Smooth muscle cell (in vitro differentiated cells): ENCODE data around the gene CHST1. TPM values are rescaled to one million over a fixed set of nuclear protein-coding genes. Genes with fewer than 3 reads are reported as not detected.

Experiments
- DNase-seq: peaks from one replicate; lab custom pipeline; 2025; ENCODE audit not compliant: unreplicated experiment; lab: John Stamatoyannopoulos, UW
- H2AFZ ChIP-seq: fragments of 200-600 bp; sonication (generic); 2 replicates; pipeline ENCODE4 v1.6.0; 2016; ENCODE audit warnings: antibody characterized with exemption, low read depth, mild to moderate bottlenecking
- H3F3A ChIP-seq: fragments of 200-600 bp; sonication (generic); 2 replicates; pipeline ENCODE4 v1.6.0; 2017; ENCODE audit warnings: antibody characterized with exemption, low read depth
- H3K27ac ChIP-seq: fragments of 200-600 bp; sonication (generic); 2 replicates; pipeline ENCODE4 v1.5.1; 2016; ENCODE audit warnings: low read depth, mild to moderate bottlenecking
- H3K27me3 ChIP-seq: fragments of 200-600 bp; sonication (generic); 2 replicates; pipeline ENCODE4 v1.6.1; 2016; ENCODE audit warnings: low read depth, mild to moderate bottlenecking
- H3K36me3 ChIP-seq: fragments of 200-600 bp; sonication (generic); 2 replicates; pipeline ENCODE4 v1.5.1; 2016; ENCODE audit warnings: low read depth
- H3K4me1 ChIP-seq: fragments of 200-600 bp; sonication (generic); 2 replicates; pipeline ENCODE4 v1.5.1; 2016; ENCODE audit warnings: low read depth
- H3K4me2 ChIP-seq: fragments of 200-600 bp; sonication (generic); 2 replicates; pipeline ENCODE4 v1.6.0; 2016; ENCODE audit warnings: mild to moderate bottlenecking
- H3K4me3 ChIP-seq: fragments of 200-600 bp; sonication (generic); 2 replicates; pipeline ENCODE4 v1.5.1; 2016; ENCODE audit warnings: mild to moderate bottlenecking
- H3K79me2 ChIP-seq: fragments of 200-600 bp; sonication (generic); 2 replicates; pipeline ENCODE4 v1.6.0; 2016; ENCODE audit warnings: low read depth, mild to moderate bottlenecking
- H3K9ac ChIP-seq: fragments of 200-600 bp; sonication (generic); 2 replicates; pipeline ENCODE4 v1.6.0; 2016; ENCODE audit warnings: low read depth
- H3K9me3 ChIP-seq: fragments of 200-600 bp; sonication (generic); replicated peaks from 2 replicates; pipeline ENCODE4 v1.5.1; 2016; ENCODE audit warnings: low read depth
- H4K20me1 ChIP-seq: fragments of 200-600 bp; sonication (generic); 2 replicates; pipeline ENCODE4 v1.6.0; 2016; ENCODE audit warnings: low read depth
- CTCF ChIP-seq: fragments of 200-600 bp; sonication (generic); IDR thresholded peaks from 2 replicates; pipeline ENCODE4 v1.5.1; 2017; ENCODE audit warnings: borderline replicate concordance, mild to moderate bottlenecking, antibody characterized with exemption; ENCODE audit not compliant: insufficient read depth, poor library complexity, severe bottlenecking
- WGBS: methylation state at CpG from one replicate; pipeline ENCODE4 v1.1.7; 2016; ENCODE audit warnings: low lambda C conversion rate; 5-methylcytosine and 5-hydroxymethylcytosine counted together
- polyA plus RNA-seq: library from polyadenylated mRNA; unstranded; fragments of >200 nt; fragmentation: Nextera tagmentation; extraction: Ambion mirVana; gene quantifications from 2 replicates; pipeline ENCODE4 v1.2.1, GENCODE V29; 2016
- total RNA-seq: library from RNA; depleted of rRNA; stranded (reverse); fragments of >200 nt; gene quantifications from 2 replicates; pipeline ENCODE4 v1.2.3, GENCODE V29; 2014

The CHST1 gene
- total and polyA plus RNA-seq, 2 experiments from 2014 or later, result 3.8 to 15.9 TPM

GRCh38 chr11:45618897-45619296 lies 46.5 kb downstream of the CHST1 start:
- no peaks in the 10 kb centered on the region for H3K9me3 ChIP-seq
- H3K4me3 ChIP-seq, result no peak overlapping the region
- H3K27me3 ChIP-seq, result peaks cover 10% of the 10 kb centered on the region
- no peaks in the 10 kb centered on the region for H3K36me3 ChIP-seq
- H3K4me2 ChIP-seq, result no peak overlapping the region
- no peaks in the 10 kb centered on the region for H3K79me2 ChIP-seq
- no peak overlapping the region for H3K9ac ChIP-seq
- TF ChIP-seq CTCF, result no peak
- H3K27ac ChIP-seq, result no peak overlapping the region
- no peaks in the 10 kb centered on the region for H3F3A ChIP-seq
- H2AFZ ChIP-seq, result no peak overlapping the region
- no peak for DNase-seq
- H3K4me1 ChIP-seq, result peaks cover 12% of the 10 kb centered on the region
- no peaks in the 10 kb centered on the region for H4K20me1 ChIP-seq

DNA sequence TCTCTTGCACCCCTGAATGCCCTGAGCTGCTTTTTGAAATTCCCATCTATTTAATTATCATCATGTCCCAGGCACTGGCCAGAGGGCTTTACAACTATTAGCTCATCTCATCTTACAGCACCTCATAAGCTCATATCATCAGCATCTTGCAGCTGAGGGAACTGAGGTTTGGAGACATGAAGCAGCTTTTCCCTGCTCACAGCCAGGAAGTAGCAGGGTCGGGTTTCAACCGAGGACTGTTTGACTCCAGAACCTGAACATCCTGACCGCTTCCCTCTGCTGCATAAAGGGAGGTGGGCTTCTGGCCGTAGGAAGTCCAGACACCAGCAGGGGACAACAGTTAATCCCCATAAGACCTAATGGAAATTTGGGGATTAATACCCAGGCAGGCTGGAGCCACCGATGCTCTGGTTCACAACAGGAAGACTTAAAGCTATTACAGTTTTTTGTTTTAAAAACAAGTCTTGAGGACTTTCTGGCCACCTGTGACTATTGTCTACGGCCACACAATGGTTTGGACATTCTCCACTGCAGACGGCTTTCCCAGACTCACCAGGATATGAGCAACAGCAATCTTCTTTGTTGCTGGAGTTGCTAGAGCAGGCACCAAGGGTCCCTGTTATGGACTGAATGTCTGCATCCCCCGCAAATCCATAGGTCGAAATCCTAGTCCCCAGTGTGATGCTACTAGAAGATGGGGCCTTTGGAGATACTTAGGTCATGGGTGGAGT lies 47.4 kb downstream of the CHST1 start:
- TF ChIP-seq CTCF, result no peak
- Histone ChIP-seq H3K9me3 (no peaks in the 10 kb centered on the region), H2AFZ (no peak overlapping the region), H3K36me3 (no peaks in the 10 kb centered on the region), H3K79me2 (no peaks in the 10 kb centered on the region), H3F3A (no peaks in the 10 kb centered on the region), H3K4me1 (peaks cover 12% of the 10 kb centered on the region), H3K27ac (no peak overlapping the region), H3K27me3 (peaks cover 4% of the 10 kb centered on the region), H3K4me3 (no peak overlapping the region), H3K9ac (no peak overlapping the region), H3K4me2 (no peak overlapping the region), H4K20me1 (no peaks in the 10 kb centered on the region)
- 53% methylated on average over 9 of the region's 9 CpGs for WGBS
- DNase-seq, result no peak

- H3F3A ChIP-seq, result no peaks in the 10 kb centered on the region
- H3K4me2 ChIP-seq, result no peak overlapping the region
- H3K4me1 ChIP-seq, result peaks cover 12% of the 10 kb centered on the region
- no peak overlapping the region for H2AFZ ChIP-seq
- 96% methylated on average over 8 of the region's 8 CpGs for WGBS
- DNase-seq, result no peak
- no peaks in the 10 kb centered on the region for H3K36me3 ChIP-seq
- no peaks in the 10 kb centered on the region for H3K9me3 ChIP-seq
- H3K9ac ChIP-seq, result no peak overlapping the region
- H3K27me3 ChIP-seq, result peaks cover 8% of the 10 kb centered on the region
- H3K4me3 ChIP-seq, result no peak overlapping the region
- no peaks in the 10 kb centered on the region for H4K20me1 ChIP-seq
- no peak overlapping the region for H3K27ac ChIP-seq
- no peaks in the 10 kb centered on the region for H3K79me2 ChIP-seq
- no peak for TF ChIP-seq CTCF
Observed at GRCh38 chr11:45616802-45617549, 48.4 kb downstream of the CHST1 start.
